ENCODE measurements around the gene ZC3H4.
"Not testable (repeated sequence)": the region's sequence is repeated elsewhere in the genome, so short reads cannot be mapped to it uniquely, and the experiment has no call there.

ZC3H4 gene

GRCh38 chr19:47112997-47113849, at the start of gene ZC3H4:
Gene ZC3H4, minus strand, starts transcription at chr19:47113776. Its CDS starts 1,192 bp downstream, at chr19:47112584.
- DNase-seq = peak; percentile 96

- DNase-seq = no peak
Observed at GRCh38 chr19:47161876-47162489, 48.4 kb upstream of the ZC3H4 start.

GRCh38 chr19:47158879-47159503, 45.4 kb upstream of the ZC3H4 start:
- no peak for DNase-seq

GRCh38 chr19:47158367-47158791, 44.8 kb upstream of the ZC3H4 start:
- no peak for DNase-seq

GRCh38 chr19:47157431-47158321, 44.1 kb upstream of the ZC3H4 start:
- no peak for DNase-seq

GRCh38 chr19:47156861-47157430, 43.4 kb upstream of the ZC3H4 start:
- DNase-seq = no peak

- DNase-seq = no peak
Observed at GRCh38 chr19:47155148-47155547, 41.6 kb upstream of the ZC3H4 start.

GRCh38 chr19:47153266-47153665, 39.7 kb upstream of the ZC3H4 start:
- no peak for DNase-seq

- no peak for DNase-seq
Observed at GRCh38 chr19:47152632-47153031, 39.1 kb upstream of the ZC3H4 start.

- no peak for DNase-seq
Observed at GRCh38 chr19:47152205-47152604, 38.6 kb upstream of the ZC3H4 start.

GRCh38 chr19:47151627-47152026, 38.1 kb upstream of the ZC3H4 start:
- no peak for DNase-seq

GRCh38 chr19:47146920-47147319, 33.3 kb upstream of the ZC3H4 start:
- no peak for DNase-seq

- no peak for DNase-seq
Observed at GRCh38 chr19:47145639-47146486, 32.3 kb upstream of the ZC3H4 start.

GRCh38 chr19:47144630-47145029, 31.1 kb upstream of the ZC3H4 start:
- DNase-seq = no peak

GRCh38 chr19:47143322-47144073, 29.9 kb upstream of the ZC3H4 start:
- DNase-seq = no peak

GRCh38 chr19:47142779-47143178, 29.2 kb upstream of the ZC3H4 start:
- DNase-seq = no peak

- no peak for DNase-seq
Observed at GRCh38 chr19:47141695-47142094, 28.1 kb upstream of the ZC3H4 start.

GRCh38 chr19:47141252-47141651, 27.7 kb upstream of the ZC3H4 start:
- DNase-seq = not testable (repeated sequence)

- no peak for DNase-seq
Observed at GRCh38 chr19:47135156-47135555, 21.6 kb upstream of the ZC3H4 start.

- DNase-seq = no peak
Observed at GRCh38 chr19:47134545-47134944, 21.0 kb upstream of the ZC3H4 start.

GRCh38 chr19:47133021-47133471, 19.5 kb upstream of the ZC3H4 start:
- DNase-seq = no peak
